CD4-positive, alpha-beta memory T cell (primary cell): ENCODE measurements around the gene PRICKLE1. TPM values are rescaled to one million over a fixed set of nuclear protein-coding genes. Genes with fewer than 3 reads are reported as not detected.

ENCODE experiments used
- CTCF ChIA-PET: fragments of 350-600 bp; sonication (Branson Sonifier 250); formaldehyde crosslinking; loops from one replicate; lab custom pipeline; 2021; ENCODE audit warnings: inconsistent platforms; ENCODE audit not compliant: partially characterized antibody; lab: Charles Lee
- POLR2A ChIA-PET: fragments of 350-600 bp; sonication (Branson Sonifier 250); formaldehyde crosslinking; loops from one replicate; lab custom pipeline; 2021; ENCODE audit not compliant: partially characterized antibody; lab: Charles Lee
- DNase-seq, 5 donors: peaks; one replicate each; pipeline versions ENCODE4 v3.0.0 to v3.0.0-alpha.2; 2020 to 2022; ENCODE audit warnings: mixed read lengths in 1 of 5
- H3K27ac ChIP-seq: one replicate; pipeline ENCODE4 v1.7.0; 2013; ENCODE audit warnings: low read depth, low read length
- H3K27me3 ChIP-seq: 2 replicates; pipeline ENCODE4 v1.7.0; 2013; ENCODE audit warnings: mild to moderate bottlenecking, low read length, moderate library complexity; ENCODE audit not compliant: insufficient read depth
- H3K36me3 ChIP-seq: 2 replicates; pipeline ENCODE4 v1.7.0; 2013; ENCODE audit warnings: mild to moderate bottlenecking, low read length, moderate library complexity; ENCODE audit not compliant: insufficient read depth
- H3K4me1 ChIP-seq: 2 replicates; pipeline ENCODE4 v1.7.0; 2013; ENCODE audit warnings: mild to moderate bottlenecking, low read length, moderate library complexity; ENCODE audit not compliant: insufficient read depth
- H3K4me3 ChIP-seq, 2 donors: one replicate each; pipeline ENCODE4 v1.7.0; 2013; ENCODE audit warnings: low read length in 2 of 2, mild to moderate bottlenecking in 1 of 2
- H3K9me3 ChIP-seq, 2 donors: one replicate each; pipeline ENCODE4 v1.7.0; 2013; ENCODE audit warnings: low read length in 2 of 2, control low read depth in 1 of 2; ENCODE audit not compliant: control insufficient read depth in 1 of 2
- H3K27ac Mint-ChIP-seq, 7 donors: one replicate each; pipeline ENCODE4 v1.8.0; 2020 to 2021; ENCODE audit warnings: mixed read lengths in 7 of 7, mild to moderate bottlenecking in 6 of 7, inconsistent platforms in 3 of 7, moderate library complexity in 3 of 7
- H3K27me3 Mint-ChIP-seq, 2 donors: one replicate each; pipeline ENCODE4 v1.8.0; 2020 to 2021; ENCODE audit warnings: mixed read lengths in 2 of 2
- H3K36me3 Mint-ChIP-seq, 2 donors: one replicate each; pipeline ENCODE4 v1.8.0; 2020 to 2021; ENCODE audit warnings: mixed read lengths in 2 of 2, inconsistent platforms in 1 of 2, mild to moderate bottlenecking in 1 of 2
- H3K4me1 Mint-ChIP-seq, 4 donors: one replicate each; pipeline ENCODE4 v1.8.0; 2020 to 2021; ENCODE audit warnings: mixed read lengths in 4 of 4, mild to moderate bottlenecking in 1 of 4
- H3K4me3 Mint-ChIP-seq, 8 donors: one replicate each; pipeline ENCODE4 v1.8.0; 2020 to 2021; ENCODE audit warnings: mixed read lengths in 8 of 8, mild to moderate bottlenecking in 7 of 8, moderate library complexity in 6 of 8, inconsistent platforms in 3 of 8
- H3K9me3 Mint-ChIP-seq, 8 donors: one replicate each; pipeline ENCODE4 v1.8.0; 2020 to 2021; ENCODE audit warnings: mixed read lengths in 8 of 8, mild to moderate bottlenecking in 5 of 8, inconsistent platforms in 3 of 8, moderate library complexity in 1 of 8
- intact Hi-C: fragments of 100-400 bp; cut with micrococcal nuclease; formaldehyde crosslinking; loops from one replicate; pipeline ENCODE4 v1.15.1; 2023
- polyA plus RNA-seq, 2 donors: library from polyadenylated mRNA; unstranded; fragments of 300-500 nt; fragmentation: Illumina TruSeq; gene quantifications; one replicate each; pipeline ENCODE4 v1.2.3, GENCODE V29; 2021
- total RNA-seq, 2 experiments: library from RNA; stranded (reverse); gene quantifications; one replicate each; pipeline ENCODE4 v1.2.3, GENCODE V29; 2021

The PRICKLE1 gene
- total and polyA plus RNA-seq, 4 experiments from 2014 or later: not detected

- intact Hi-C loops: loop anchor here (5.0 kb wide), 3 partner anchors 84 to 1399 kb away; no protein-coding TSS in a partner anchor
- Histone ChIP-seq H3K4me3 (peak overlapping the region in 1 of 2 donors; percentile 51), H3K9me3 (no peaks in the 10 kb centered on the region), H3K27me3 (peaks cover 25% of the 10 kb centered on the region), H3K4me1 (peaks cover 14% of the 10 kb centered on the region), H3K27ac (no peak overlapping the region), H3K36me3 (no peaks in the 10 kb centered on the region)
- ChIA-PET CTCF (interaction anchor here (0.7 to 2.2 kb wide), 7 partner anchors 8 to 1388 kb away, joined by 3 to 5 read pairs (median 3); no protein-coding TSS in a partner anchor), POLR2A (no interaction called here)
- Mint-ChIP-seq H3K9me3 (peaks cover 0 to 2% (median 0%) of the 10 kb centered on the region in 8 donors), H3K36me3 (peaks cover 0 to 3% of the 10 kb centered on the region in 2 donors), H3K4me3 (peak overlapping the region; percentile 75 to 82 (median 79)), H3K27me3 (peaks cover 46 to 60% of the 10 kb centered on the region in 2 donors), H3K27ac (no peak overlapping the region), H3K4me1 (peaks cover 6 to 17% (median 13%) of the 10 kb centered on the region in 4 donors)
- peak; percentile 15 to 38 (median 28) for DNase-seq
These were observed 106.6 kb downstream of the PRICKLE1 start for GRCh38 chr12:42482748-42483520.

GRCh38 chr12:42482041-42482747 lies 107.4 kb downstream of the PRICKLE1 start:
- H3K27me3 Mint-ChIP-seq: peaks cover 49 to 57% of the 10 kb centered on the region in 2 donors
- Histone ChIP-seq H3K36me3 (no peaks in the 10 kb centered on the region), H3K9me3 (no peaks in the 10 kb centered on the region), H3K27ac (no peak overlapping the region), H3K4me3 (no peak overlapping the region), H3K4me1 (peaks cover 14% of the 10 kb centered on the region), H3K27me3 (peaks cover 25% of the 10 kb centered on the region)
- H3K9me3 Mint-ChIP-seq: peaks cover 0 to 2% (median 0%) of the 10 kb centered on the region in 8 donors
- peaks cover 6 to 17% (median 13%) of the 10 kb centered on the region in 4 donors for H3K4me1 Mint-ChIP-seq
- H3K27ac Mint-ChIP-seq: no peak overlapping the region
- intact Hi-C loops: loop anchor here (5.0 kb wide), 3 partner anchors 85 to 1400 kb away; no protein-coding TSS in a partner anchor
- ChIA-PET POLR2A (no interaction called here), CTCF (interaction anchor here (1.0 to 2.2 kb wide), 4 partner anchors 9 to 21 kb away, joined by 3 to 5 read pairs (median 4); no protein-coding TSS in a partner anchor)
- peak in 1 of 5 donors; percentile 2 for DNase-seq
- peak overlapping the region; percentile 51 to 80 (median 76) for H3K4me3 Mint-ChIP-seq
- peaks cover 0 to 3% of the 10 kb centered on the region in 2 donors for H3K36me3 Mint-ChIP-seq

- H3K27me3 Mint-ChIP-seq: peaks cover 49 to 53% of the 10 kb centered on the region in 2 donors
- H3K36me3 ChIP-seq: no peaks in the 10 kb centered on the region
- ChIA-PET CTCF (interaction anchor here (1.6 to 2.2 kb wide), 2 partner anchors 11 to 20 kb away, joined by 3 to 5 read pairs; no protein-coding TSS in a partner anchor), POLR2A (no interaction called here)
- peaks cover 0 to 2% (median 0%) of the 10 kb centered on the region in 8 donors for H3K9me3 Mint-ChIP-seq
- H3K9me3 ChIP-seq: no peaks in the 10 kb centered on the region
- intact Hi-C loops: loop anchor here (5.0 kb wide), 3 partner anchors 86 to 1401 kb away; no protein-coding TSS in a partner anchor
- peaks cover 25% of the 10 kb centered on the region for H3K27me3 ChIP-seq
- peak overlapping the region in 1 of 8 donors; percentile 61 for H3K4me3 Mint-ChIP-seq
- peaks cover 14% of the 10 kb centered on the region for H3K4me1 ChIP-seq
- H3K4me3 ChIP-seq: no peak overlapping the region
- no peak for DNase-seq
- peaks cover 6 to 17% (median 13%) of the 10 kb centered on the region in 4 donors for H3K4me1 Mint-ChIP-seq
- no peak overlapping the region for H3K27ac ChIP-seq
- peaks cover 0 to 3% of the 10 kb centered on the region in 2 donors for H3K36me3 Mint-ChIP-seq
- no peak overlapping the region for H3K27ac Mint-ChIP-seq
These were observed 108.2 kb downstream of the PRICKLE1 start for GRCh38 chr12:42481368-42481767.

GRCh38 chr12:42477941-42478340 lies 111.6 kb downstream of the PRICKLE1 start:
- Histone ChIP-seq H3K4me1 (peaks cover 8% of the 10 kb centered on the region), H3K9me3 (no peaks in the 10 kb centered on the region), H3K4me3 (no peak overlapping the region), H3K27me3 (peaks cover 28% of the 10 kb centered on the region), H3K27ac (no peak overlapping the region), H3K36me3 (no peaks in the 10 kb centered on the region)
- intact Hi-C loops: no loop called here
- H3K36me3 Mint-ChIP-seq: no peaks in the 10 kb centered on the region
- H3K27me3 Mint-ChIP-seq: peaks cover 42 to 48% of the 10 kb centered on the region in 2 donors
- peaks cover 0 to 2% (median 0%) of the 10 kb centered on the region in 8 donors for H3K9me3 Mint-ChIP-seq
- ChIA-PET CTCF (interaction anchor here (1.4 kb wide), 1 partner anchor 10 kb away, joined by 4 read pairs; no protein-coding TSS in a partner anchor), POLR2A (no interaction called here)
- H3K4me3 Mint-ChIP-seq: no peak overlapping the region
- no peak for DNase-seq
- peak overlapping the region in 1 of 7 donors; percentile 10 for H3K27ac Mint-ChIP-seq
- H3K4me1 Mint-ChIP-seq: peaks cover 2 to 10% (median 7%) of the 10 kb centered on the region in 4 donors

- Mint-ChIP-seq H3K4me3 (no peak overlapping the region), H3K4me1 (no peaks in the 10 kb centered on the region), H3K27me3 (peaks cover 28 to 42% of the 10 kb centered on the region in 2 donors), H3K36me3 (no peaks in the 10 kb centered on the region), H3K27ac (no peak overlapping the region), H3K9me3 (peaks cover 0 to 2% (median 0%) of the 10 kb centered on the region in 8 donors)
- ChIA-PET CTCF (interaction anchor here (0.7 kb wide), 1 partner anchor 312 kb away, joined by 3 read pairs; no protein-coding TSS in a partner anchor), POLR2A (no interaction called here)
- intact Hi-C loops: no loop called here
- Histone ChIP-seq H3K27ac (no peak overlapping the region), H3K9me3 (no peaks in the 10 kb centered on the region), H3K27me3 (peaks cover 6% of the 10 kb centered on the region), H3K4me1 (no peaks in the 10 kb centered on the region), H3K4me3 (no peak overlapping the region), H3K36me3 (no peaks in the 10 kb centered on the region)
- DNase-seq: no peak
These were observed 114.4 kb downstream of the PRICKLE1 start for GRCh38 chr12:42475106-42475505.

- H3K36me3 Mint-ChIP-seq: no peaks in the 10 kb centered on the region
- peaks cover 0 to 2% (median 0%) of the 10 kb centered on the region in 8 donors for H3K9me3 Mint-ChIP-seq
- H3K27me3 Mint-ChIP-seq: peaks cover 28 to 37% of the 10 kb centered on the region in 2 donors
- ChIA-PET CTCF (no interaction called here), POLR2A (no interaction called here)
- H3K4me3 Mint-ChIP-seq: no peak overlapping the region
- no peak overlapping the region for H3K4me3 ChIP-seq
- peaks cover 6% of the 10 kb centered on the region for H3K27me3 ChIP-seq
- no peak overlapping the region for H3K27ac ChIP-seq
- intact Hi-C loops: no loop called here
- DNase-seq: no peak
- H3K36me3 ChIP-seq: no peaks in the 10 kb centered on the region
- no peaks in the 10 kb centered on the region for H3K9me3 ChIP-seq
- peaks cover under 1 to 2% (median 2%) of the 10 kb centered on the region in 4 donors for H3K4me1 Mint-ChIP-seq
- H3K4me1 ChIP-seq: peaks cover 5% of the 10 kb centered on the region
- no peak overlapping the region for H3K27ac Mint-ChIP-seq
These were observed 115.2 kb downstream of the PRICKLE1 start for GRCh38 chr12:42474391-42474790.
